GM12878 (cell line): ENCODE measurements around the gene SPEG. TPM values are rescaled to one million over a fixed set of nuclear protein-coding genes. Genes with fewer than 3 reads are reported as not detected.

Experiments used
- ATAC-seq: fragments of 200-7000 bp; cut with Tn5 transposase; 3 replicates; pipeline ENCODE4 v1.9.1; 2020; ENCODE audit warnings: mild to moderate bottlenecking, moderate library complexity
- BruUV-seq: library from RNA; stranded (reverse); fragments of 400-500 nt; replicated peaks from 2 replicates; lab custom pipeline; 2021; lab: Mats Ljungman, UMichigan
- CTCF ChIA-PET: fragments of 300-600 bp; sonication (Branson Sonifier 250); formaldehyde crosslinking; extraction: SDS; loops from one replicate; lab custom pipeline; 2021; ENCODE audit warnings: inconsistent platforms; lab: Yijun Ruan, JAX
- POLR2A ChIA-PET: fragments of 350-600 bp; formaldehyde crosslinking; extraction: SDS; loops from one replicate; lab custom pipeline; 2021; ENCODE audit warnings: inconsistent platforms; lab: Charles Lee
- RAD21 ChIA-PET: fragments of 300-600 bp; sonication (Branson Sonifier 250); formaldehyde crosslinking; loops from one replicate; lab custom pipeline; 2023; ENCODE audit warnings: antibody characterized with exemption; ENCODE audit not compliant: unreplicated experiment; lab: Charles Lee
- SMC1A ChIA-PET: fragments of 300-600 bp; sonication (Branson Sonifier 250); formaldehyde crosslinking; loops from one replicate; lab custom pipeline; 2023; ENCODE audit not compliant: unreplicated experiment, uncharacterized antibody; lab: Charles Lee
- DNase-seq: peaks from one replicate; pipeline ENCODE4 v3.0.0-alpha.2; 2011; ENCODE audit warnings: low read depth, low spot score
- FAIRE-seq: peaks from 3 replicates; lab custom pipeline; 2011; peaks lifted over from hg19 to GRCh38; lab: Jason Lieb, UNC
- H2AFZ ChIP-seq: 2 replicates; pipeline ENCODE4 v1.6.0; 2011; ENCODE audit warnings: low read depth, low read length, control low read depth; ENCODE audit not compliant: control insufficient read depth
- H3K27ac ChIP-seq: 2 replicates; pipeline ENCODE4 v1.5.1; 2011; ENCODE audit warnings: control low read depth; ENCODE audit not compliant: control insufficient read depth, insufficient read depth
- H3K27me3 ChIP-seq, 2 experiments: replicated peaks in 1 of 2; 2 replicates each; pipeline versions ENCODE4 v1.6.0 to v1.6.1; 2011; ENCODE audit warnings: low read length in 1 of 2; ENCODE audit not compliant: control insufficient read depth in 2 of 2, insufficient read depth in 2 of 2
- H3K36me3 ChIP-seq, 2 experiments: 2 replicates each; pipeline ENCODE4 v1.5.1; 2011; ENCODE audit warnings: low read length in 1 of 2; ENCODE audit not compliant: control insufficient read depth in 2 of 2, insufficient read depth in 2 of 2
- H3K4me1 ChIP-seq: 2 replicates; pipeline ENCODE4 v1.6.1; 2011; ENCODE audit warnings: mild to moderate bottlenecking, low read length, moderate library complexity, mixed read lengths; ENCODE audit not compliant: control insufficient read depth, insufficient read depth
- H3K4me2 ChIP-seq: 2 replicates; pipeline ENCODE4 v1.6.0; 2011; ENCODE audit warnings: control low read depth; ENCODE audit not compliant: control insufficient read depth, insufficient read depth
- H3K4me3 ChIP-seq: fragments of 200-600 bp; sonication (generic); 2 replicates; pipeline ENCODE4 v1.5.1; 2016
- H3K79me2 ChIP-seq: 2 replicates; pipeline ENCODE4 v1.6.0; 2011; ENCODE audit warnings: low read length; ENCODE audit not compliant: control insufficient read depth, insufficient read depth
- H3K9ac ChIP-seq: 2 replicates; pipeline ENCODE4 v1.8.0; 2011; ENCODE audit warnings: low read length, control low read depth, mixed read lengths; ENCODE audit not compliant: control insufficient read depth, insufficient read depth
- H3K9me3 ChIP-seq: replicated peaks from 3 replicates; pipeline ENCODE4 v1.5.1; 2011; ENCODE audit warnings: mild to moderate bottlenecking, low read length; ENCODE audit not compliant: control insufficient read depth, insufficient read depth
- H4K20me1 ChIP-seq: 2 replicates; pipeline ENCODE4 v1.6.0; 2011; ENCODE audit not compliant: control insufficient read depth, insufficient read depth
- ATF7 ChIP-seq: fragments of 450-650 bp; IDR thresholded peaks from 2 replicates; pipeline ENCODE4 v1.6.1; 2016; ENCODE audit warnings: low read depth, mild to moderate bottlenecking
- BHLHE40 ChIP-seq, 2 experiments: fragments of 450-650 bp in 1 of 2; IDR thresholded peaks; 2 replicates each; pipeline ENCODE4 v1.6.1; 2011 to 2017; ENCODE audit warnings: low read depth in 2 of 2, borderline replicate concordance in 1 of 2, improper control_type of control experiment in 1 of 2, low read length in 1 of 2, mild to moderate bottlenecking in 1 of 2
- CHD1 ChIP-seq: IDR thresholded peaks from 2 replicates; pipeline ENCODE4 v1.6.1; 2012; ENCODE audit warnings: low read depth, low read length, improper control_type of control experiment
- CHD2 ChIP-seq: IDR thresholded peaks from 2 replicates; pipeline ENCODE4 v1.6.1; 2011; ENCODE audit warnings: low read depth, low read length, improper control_type of control experiment, borderline replicate concordance
- ELK1 ChIP-seq: IDR thresholded peaks from 2 replicates; pipeline ENCODE4 v1.6.1; 2012; ENCODE audit warnings: low read depth, low read length, improper control_type of control experiment
- HCFC1 ChIP-seq: fragments of 150-350 bp; IDR thresholded peaks from 2 replicates; pipeline ENCODE4 v1.6.1; 2014; ENCODE audit warnings: low read length
- HDAC2 ChIP-seq: fragments of 200-600 bp; sonication (generic); IDR thresholded peaks from 2 replicates; pipeline ENCODE4 v1.6.1; 2017
- PAX5 ChIP-seq: IDR thresholded peaks from 2 replicates; pipeline ENCODE4 v1.6.1; 2011; ENCODE audit warnings: low read depth, low read length, borderline replicate concordance
- PBX3 ChIP-seq: IDR thresholded peaks from 2 replicates; pipeline ENCODE4 v1.6.1; 2011; ENCODE audit warnings: mild to moderate bottlenecking, low read depth, low read length, moderate library complexity; ENCODE audit not compliant: insufficient replicate concordance
- PML ChIP-seq: IDR thresholded peaks from 2 replicates; pipeline ENCODE4 v1.6.1; 2012; ENCODE audit warnings: low read length, inconsistent platforms
- RB1 ChIP-seq: fragments of 450-650 bp; formaldehyde crosslinking; IDR thresholded peaks from 2 replicates; pipeline ENCODE4 v1.6.1; 2017; ENCODE audit warnings: mild to moderate bottlenecking, borderline replicate concordance
- RELB ChIP-seq: fragments of 450-650 bp; IDR thresholded peaks from 2 replicates; pipeline ENCODE4 v1.6.1; 2017; ENCODE audit warnings: low read depth, mild to moderate bottlenecking, moderate library complexity
- RUNX3 ChIP-seq: IDR thresholded peaks from 2 replicates; pipeline ENCODE4 v1.6.1; 2012; ENCODE audit warnings: low read length, inconsistent platforms
- SUPT20H ChIP-seq: IDR thresholded peaks from 2 replicates; pipeline ENCODE4 v1.6.1; 2011; ENCODE audit warnings: low read depth, mild to moderate bottlenecking, low read length, moderate library complexity, borderline replicate concordance; ENCODE audit not compliant: control insufficient read depth
- SUZ12 ChIP-seq: fragments of 200-600 bp; sonication (generic); IDR thresholded peaks from one replicate; pipeline ENCODE4 v1.6.1; 2018; ENCODE audit warnings: antibody characterized with exemption, mild to moderate bottlenecking; ENCODE audit not compliant: unreplicated experiment
- TARDBP ChIP-seq: IDR thresholded peaks from 2 replicates; pipeline ENCODE4 v1.6.1; 2016; ENCODE audit warnings: borderline replicate concordance
- YY1 ChIP-seq: IDR thresholded peaks from 2 replicates; pipeline ENCODE4 v1.6.1; 2011; ENCODE audit warnings: low read depth, mild to moderate bottlenecking, low read length
- WGBS: methylation state at CpG from one replicate; pipeline ENCODE4 v1.1.6; 2016; ENCODE audit warnings: low lambda C conversion rate; ENCODE audit not compliant: insufficient replicate concordance, insufficient coverage; ENCODE audit errors: missing lambda C conversion rate; 5-methylcytosine and 5-hydroxymethylcytosine counted together
- in situ Hi-C: fragments of 300-500 bp; cut with MboI; formaldehyde crosslinking; loops from 9 replicates; pipeline ENCODE4 v1.14.3; 2018; ENCODE audit warnings: mixed read lengths
- intact Hi-C: fragments of 100-400 bp; cut with micrococcal nuclease; formaldehyde crosslinking; loops from one replicate; pipeline ENCODE4 v1.14.2; 2022; ENCODE audit not compliant: unreplicated experiment
- polyA plus RNA-seq, 11 experiments: library from polyadenylated mRNA; depleted of rRNA in 4 of 11; unstranded in 6 of 11; stranded (reverse) in 5 of 11; fragments of >200 nt; fragmentation: Nextera tagmentation in 4 of 11; fragmentation: Illumina TruSeq in 1 of 11; extraction: Ambion mirVana in 4 of 11; extraction: Trizol in 1 of 11; gene quantifications; 1 replicate in 1 of 11; 2 replicates in 10 of 11; pipeline versions ENCODE4 v1.2.1 to v1.2.3, GENCODE V29; 2011 to 2016; ENCODE audit warnings: inconsistent platforms in 2 of 11, missing spikeins in 2 of 11, low read depth in 1 of 11
- total RNA-seq, 4 experiments: library from RNA; depleted of rRNA in 3 of 4; stranded (reverse); fragments of >200 nt in 3 of 4; fragmentation: Illumina TruSeq in 1 of 4; extraction: Trizol in 1 of 4; gene quantifications; 2 replicates each; pipeline versions ENCODE4 v1.2.1 to v1.2.3, GENCODE V29; 2013 to 2021
- TF ChIP-seq, protein P1 (sequence below): fragments of 450-650 bp; IDR thresholded peaks from 2 replicates; pipeline ENCODE4 v1.6.1; 2017; ENCODE audit warnings: borderline replicate concordance

Gene SPEG
- total and polyA plus RNA-seq, 10 of the 15 experiments (the other 5 are each of a cell fraction or from before 2014, with no cell fraction given), result 0.03 to 0.28 TPM; not detected in 8

DNA sequence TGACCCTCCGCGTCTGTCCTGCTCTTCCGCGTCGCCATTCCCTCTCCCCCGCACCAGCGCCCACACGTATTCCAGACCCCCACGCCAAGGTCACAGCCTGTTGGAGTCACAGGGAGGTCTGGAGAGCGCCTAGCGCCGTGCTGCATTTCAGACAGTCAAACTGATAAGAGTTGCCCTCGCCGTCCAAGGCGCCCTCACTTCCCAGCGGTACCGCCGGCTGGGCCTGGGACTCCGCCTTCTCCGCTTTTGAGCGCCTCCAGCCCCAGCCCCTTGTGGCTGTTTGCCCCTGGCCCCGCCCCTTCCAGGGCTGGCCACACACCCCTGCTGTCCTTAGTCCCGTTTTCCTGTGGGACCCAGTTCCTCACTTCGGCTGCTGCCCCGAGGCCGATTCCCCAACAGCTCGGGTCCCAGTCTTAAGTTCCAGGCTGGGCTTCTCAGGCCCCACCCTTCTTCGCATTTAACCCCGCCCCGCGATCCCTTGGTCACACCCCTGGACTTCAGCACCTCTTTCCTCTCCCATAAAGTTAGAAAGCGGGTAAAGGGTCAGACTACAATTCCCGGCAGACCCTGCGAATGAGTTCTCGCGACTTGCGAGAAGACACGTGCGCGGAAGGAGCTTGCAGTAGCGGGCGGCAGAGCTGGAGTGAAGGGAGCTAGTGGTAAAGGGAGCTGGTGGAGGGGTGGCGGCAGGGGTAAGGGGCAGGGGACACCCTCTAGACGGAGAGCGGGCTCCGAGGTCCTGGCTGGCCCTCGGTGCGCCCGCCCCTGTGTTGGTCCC is 63.8 kb downstream of the SPEG start, which contains the start of gene GMPPA:
TSS of gene GMPPA (plus strand) at position 612 of the 778 bp plus-strand sequence. CDS start 1,085 bp downstream, outside the sequence.
- H3K4me1 ChIP-seq, result peaks cover 15% of the 10 kb centered on the region
- H3K4me3 ChIP-seq, result peak within 1 kb of the TSS; percentile 83
- no peaks in the 10 kb centered on the region; the same call in 2 of the 3 replicates for H3K9me3 ChIP-seq
- intact Hi-C loops, result no loop called here
- H4K20me1 ChIP-seq, result no peaks in the 10 kb centered on the region
- peak; percentile 96 for DNase-seq
- FAIRE-seq, result peak; percentile 98
- WGBS, result 1% methylated on average over 43 of the region's 49 CpGs
- H3K36me3 ChIP-seq, result no peaks in the 10 kb centered on the region
- H3K4me2 ChIP-seq, result peak within 1 kb of the TSS; percentile 99
- no TSS peak for BruUV-seq
- ChIA-PET SMC1A (interaction anchor here (0.6 to 4.0 kb wide), 7 partner anchors 30 to 326 kb away, joined by 3 to 22 read pairs (median 3); partner anchors contain the start of gene STK11IP), RAD21 (interaction anchor here (0.7 to 3.6 kb wide), 12 partner anchors 11 to 220 kb away, joined by 3 to 21 read pairs (median 4); partner anchors contain the start of genes CHPF, DNAJB2, DNPEP and STK11IP), CTCF (interaction anchor here (0.8 to 11.4 kb wide), 13 partner anchors 10 to 191 kb away, joined by 3 to 224 read pairs (median 6); partner anchors contain the start of genes CHPF, STK11IP and TMEM198), POLR2A (interaction anchor here (0.6 to 2.1 kb wide), 5 partner anchors 46 to 688 kb away, joined by 3 to 15 read pairs (median 3); partner anchors contain the start of genes DNPEP and TMEM198)
- in situ Hi-C loops, result no loop called here
- peaks cover 5 to 15% of the 10 kb centered on the region in 2 experiments for H3K27me3 ChIP-seq
- H3K9ac ChIP-seq, result peak within 1 kb of the TSS; percentile 88
- H2AFZ ChIP-seq, result peak within 1 kb of the TSS; percentile 97
- ATAC-seq, result peak; percentile 93
- peaks cover 11% of the 10 kb centered on the region for H3K79me2 ChIP-seq
- H3K27ac ChIP-seq, result peak within 1 kb of the TSS; percentile 79
- TF ChIP-seq CHD2 (peak; percentile 99), YY1 (peak; percentile 41; the same call in 1 of the 2 replicates), HDAC2 (no peak), ATF7 (no peak), PBX3 (no peak), PML (peak; percentile 72; the same call in 1 of the 2 replicates), RUNX3 (0 out of 2 replicates have a peak, but pooled peaks have one; percentile 26), SUPT20H (no peak), PAX5 (no peak), SUZ12 (no peak), RB1 (no peak), ELK1 (no peak), RELB (0 out of 2 replicates have a peak, but pooled peaks have one; percentile 29), TARDBP (no peak), HCFC1 (peak; percentile 95), BHLHE40 (IDR thresholded peaks at IDR 0.05; ENCODE audit: borderline replicate concordance in 1 of 2, low read depth in 2 of 2, low read length in 1 of 2) (peak; percentile 77), CHD1 (peak; percentile 75; the same call in 1 of the 2 replicates)
- TF ChIP-seq, protein P1, sequence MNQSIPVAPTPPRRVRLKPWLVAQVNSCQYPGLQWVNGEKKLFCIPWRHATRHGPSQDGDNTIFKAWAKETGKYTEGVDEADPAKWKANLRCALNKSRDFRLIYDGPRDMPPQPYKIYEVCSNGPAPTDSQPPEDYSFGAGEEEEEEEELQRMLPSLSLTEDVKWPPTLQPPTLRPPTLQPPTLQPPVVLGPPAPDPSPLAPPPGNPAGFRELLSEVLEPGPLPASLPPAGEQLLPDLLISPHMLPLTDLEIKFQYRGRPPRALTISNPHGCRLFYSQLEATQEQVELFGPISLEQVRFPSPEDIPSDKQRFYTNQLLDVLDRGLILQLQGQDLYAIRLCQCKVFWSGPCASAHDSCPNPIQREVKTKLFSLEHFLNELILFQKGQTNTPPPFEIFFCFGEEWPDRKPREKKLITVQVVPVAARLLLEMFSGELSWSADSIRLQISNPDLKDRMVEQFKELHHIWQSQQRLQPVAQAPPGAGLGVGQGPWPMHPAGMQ, result peak; percentile 83
